Ovary (tissue), 9 donors: ENCODE results near the gene ENPP7. TPM values are rescaled to one million over a fixed set of nuclear protein-coding genes. Genes with fewer than 3 reads are reported as not detected.

Experiments used
- DNase-seq, 5 donors: peaks; one replicate each; pipeline ENCODE4 v3.0.0-alpha.2; 2019 to 2020
- H3K27ac ChIP-seq, 2 donors: fragments of 200-600 bp; one replicate each; pipeline versions ENCODE4 v1.5.1 to v1.8.0; 2019 to 2022
- H3K27me3 ChIP-seq: fragments of 200-600 bp; one replicate; pipeline ENCODE4 v1.8.0; 2022
- H3K36me3 ChIP-seq: fragments of 200-600 bp; sonication (generic); one replicate; pipeline ENCODE4 v1.5.1; 2019
- H3K4me1 ChIP-seq: one replicate; pipeline ENCODE4 v1.8.1; 2013; ENCODE audit warnings: mild to moderate bottlenecking, moderate library complexity; ENCODE audit not compliant: insufficient read depth
- H3K4me3 ChIP-seq: fragments of 200-600 bp; sonication (generic); one replicate; pipeline ENCODE4 v1.5.1; 2017
- H3K9me3 ChIP-seq, 2 donors: fragments of 200-600 bp in 1 of 2; sonication (generic) in 1 of 2; one replicate each; pipeline versions ENCODE4 v1.5.1 to v1.8.1; 2013 to 2019; ENCODE audit warnings: mild to moderate bottlenecking in 1 of 2, moderate library complexity in 1 of 2
- EP300 ChIP-seq: sonication (generic); formaldehyde crosslinking; IDR thresholded peaks from one replicate; pipeline ENCODE4 v1.6.1; 2017; ENCODE audit warnings: antibody characterized with exemption
- POLR2A ChIP-seq: fragments of 450-650 bp; IDR thresholded peaks from one replicate; pipeline ENCODE4 v1.6.1; 2017; ENCODE audit warnings: antibody characterized with exemption, mild to moderate bottlenecking, moderate library complexity
- WGBS, 3 donors: extraction: QIAGEN DNeasy Blood & Tissue Kit in 1 of 3; methylation state at CpG; one replicate each; pipeline versions ENCODE4 v1.1.5 to v1.1.7; 2013 to 2017; 5-methylcytosine and 5-hydroxymethylcytosine counted together
- intact Hi-C, 4 donors: fragments of 100-400 bp; cut with DNase I; formaldehyde crosslinking; loops; one replicate each; pipeline versions ENCODE4 v1.11.0 to v1.15.1; 2022 to 2023
- polyA plus RNA-seq, 2 donors: library from polyadenylated mRNA; stranded (reverse); fragments of 200-250 nt in 1 of 2; fragments of 350-450 nt in 1 of 2; fragmentation: Illumina TruSeq in 1 of 2; extraction: RNeasy Lipid Tissue Mini Kit (QIAGEN cat#74804) in 1 of 2; gene quantifications; one replicate each; pipeline ENCODE4 v1.2.3, GENCODE V29; 2013 to 2014
- total RNA-seq, 7 donors: library from RNA; depleted of rRNA in 2 of 7; stranded (reverse); fragments of >200 nt in 2 of 7; fragmentation: NEBNext Ultra II Directional in 3 of 7; extraction: Animal tissue kit (Norgen Biotek cat#: 25700) in 3 of 7; gene quantifications; one replicate each; pipeline versions ENCODE4 v1.1.0 to v1.2.4, GENCODE V29; 2016 to 2023
- TF ChIP-seq, protein P1 (sequence below), 3 donors: fragments of 450-650 bp in 2 of 3; fragments of 200-600 bp in 1 of 3; IDR thresholded peaks; one replicate each; pipeline versions ENCODE4 v1.5.1 to v1.8.0; 2016 to 2022; ENCODE audit warnings: antibody characterized with exemption in 3 of 3, mild to moderate bottlenecking in 1 of 3
- donor health status: DM: no; HTN: no; CAD: no; lungs with moderate emphysema.
- donor health status: DM: no; HTN: no; CAD: no.
- donor health status: Bipolar disorder and iron deficiency.
- donor health status: DM: yes; HTN: yes; CAD: no.
- donor health status: DM: no; HTN: no; CAD: no.
- donor health status: DM: yes; HTN: yes; CAD: no.

ENPP7 gene
- total and polyA plus RNA-seq, 9 donors = not detected

DNA sequence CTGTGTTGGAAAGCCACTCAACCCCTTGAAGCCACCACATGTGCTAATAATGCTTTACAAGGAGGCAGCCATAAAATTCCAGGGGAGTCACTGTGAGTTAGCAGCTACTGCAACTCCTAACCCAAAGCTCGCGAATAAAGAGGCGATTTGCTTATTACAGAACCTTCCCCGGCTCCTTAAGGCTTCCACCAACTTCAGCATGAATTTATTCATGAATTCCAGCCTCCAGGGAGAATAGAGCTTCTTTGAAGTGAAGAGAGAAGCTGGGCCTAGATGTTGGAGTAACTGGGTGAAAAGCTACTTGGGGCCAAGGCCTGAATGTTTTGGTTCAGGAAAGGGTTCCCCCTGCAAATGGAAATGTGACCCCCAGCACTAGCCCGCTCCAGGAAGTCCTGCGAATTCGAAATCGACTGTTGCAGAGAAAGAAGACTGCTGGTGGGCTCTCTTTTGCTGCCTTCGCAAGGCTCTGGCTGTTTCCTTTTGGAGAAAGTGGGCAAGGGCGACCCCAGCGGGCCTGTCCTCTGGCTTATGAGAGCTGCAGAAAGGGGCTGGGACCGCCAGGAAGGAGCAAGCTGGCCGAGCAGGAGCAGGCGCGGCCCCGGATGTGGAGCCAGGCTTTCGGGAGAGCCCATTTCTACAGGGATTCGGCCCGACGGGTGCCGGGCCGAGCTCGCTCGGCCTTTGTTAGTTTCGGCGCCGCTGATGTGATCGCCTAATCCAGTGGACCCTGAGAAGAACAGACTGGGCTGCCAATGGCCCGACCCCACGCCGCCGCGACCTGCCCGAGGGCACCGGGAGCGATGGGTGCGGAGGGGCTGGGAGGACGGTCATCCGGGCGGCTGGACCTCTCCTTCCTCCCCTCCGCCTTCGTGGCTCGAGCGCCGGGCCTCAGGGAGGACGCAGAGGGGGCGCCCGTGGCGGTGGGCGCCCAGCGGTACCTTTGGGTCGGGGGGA, 58.5 kb downstream of the ENPP7 start:
- no peaks in the 10 kb centered on the region for H3K9me3 ChIP-seq
- peaks cover 6% of the 10 kb centered on the region for H3K4me1 ChIP-seq
- TF ChIP-seq, protein P1, sequence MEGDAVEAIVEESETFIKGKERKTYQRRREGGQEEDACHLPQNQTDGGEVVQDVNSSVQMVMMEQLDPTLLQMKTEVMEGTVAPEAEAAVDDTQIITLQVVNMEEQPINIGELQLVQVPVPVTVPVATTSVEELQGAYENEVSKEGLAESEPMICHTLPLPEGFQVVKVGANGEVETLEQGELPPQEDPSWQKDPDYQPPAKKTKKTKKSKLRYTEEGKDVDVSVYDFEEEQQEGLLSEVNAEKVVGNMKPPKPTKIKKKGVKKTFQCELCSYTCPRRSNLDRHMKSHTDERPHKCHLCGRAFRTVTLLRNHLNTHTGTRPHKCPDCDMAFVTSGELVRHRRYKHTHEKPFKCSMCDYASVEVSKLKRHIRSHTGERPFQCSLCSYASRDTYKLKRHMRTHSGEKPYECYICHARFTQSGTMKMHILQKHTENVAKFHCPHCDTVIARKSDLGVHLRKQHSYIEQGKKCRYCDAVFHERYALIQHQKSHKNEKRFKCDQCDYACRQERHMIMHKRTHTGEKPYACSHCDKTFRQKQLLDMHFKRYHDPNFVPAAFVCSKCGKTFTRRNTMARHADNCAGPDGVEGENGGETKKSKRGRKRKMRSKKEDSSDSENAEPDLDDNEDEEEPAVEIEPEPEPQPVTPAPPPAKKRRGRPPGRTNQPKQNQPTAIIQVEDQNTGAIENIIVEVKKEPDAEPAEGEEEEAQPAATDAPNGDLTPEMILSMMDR (IDR thresholded peaks at IDR 0.05) = no peak
- no peak for TF ChIP-seq POLR2A
- H3K4me3 ChIP-seq = no peak overlapping the region
- peaks cover 15% of the 10 kb centered on the region for H3K27me3 ChIP-seq
- intact Hi-C loops = loop anchor here in 1 of 4 donors (2.0 to 10.0 kb wide), 2 partner anchors 126 to 204 kb away; no protein-coding TSS in a partner anchor
- 23 to 26% (median 25%) methylated on average over 42 to 52 of the region's 52 CpGs for WGBS, 3 donors
- H3K36me3 ChIP-seq = no peaks in the 10 kb centered on the region
- H3K27ac ChIP-seq = no peak overlapping the region
- peak in 1 of 5 donors; percentile 27 for DNase-seq

DNA sequence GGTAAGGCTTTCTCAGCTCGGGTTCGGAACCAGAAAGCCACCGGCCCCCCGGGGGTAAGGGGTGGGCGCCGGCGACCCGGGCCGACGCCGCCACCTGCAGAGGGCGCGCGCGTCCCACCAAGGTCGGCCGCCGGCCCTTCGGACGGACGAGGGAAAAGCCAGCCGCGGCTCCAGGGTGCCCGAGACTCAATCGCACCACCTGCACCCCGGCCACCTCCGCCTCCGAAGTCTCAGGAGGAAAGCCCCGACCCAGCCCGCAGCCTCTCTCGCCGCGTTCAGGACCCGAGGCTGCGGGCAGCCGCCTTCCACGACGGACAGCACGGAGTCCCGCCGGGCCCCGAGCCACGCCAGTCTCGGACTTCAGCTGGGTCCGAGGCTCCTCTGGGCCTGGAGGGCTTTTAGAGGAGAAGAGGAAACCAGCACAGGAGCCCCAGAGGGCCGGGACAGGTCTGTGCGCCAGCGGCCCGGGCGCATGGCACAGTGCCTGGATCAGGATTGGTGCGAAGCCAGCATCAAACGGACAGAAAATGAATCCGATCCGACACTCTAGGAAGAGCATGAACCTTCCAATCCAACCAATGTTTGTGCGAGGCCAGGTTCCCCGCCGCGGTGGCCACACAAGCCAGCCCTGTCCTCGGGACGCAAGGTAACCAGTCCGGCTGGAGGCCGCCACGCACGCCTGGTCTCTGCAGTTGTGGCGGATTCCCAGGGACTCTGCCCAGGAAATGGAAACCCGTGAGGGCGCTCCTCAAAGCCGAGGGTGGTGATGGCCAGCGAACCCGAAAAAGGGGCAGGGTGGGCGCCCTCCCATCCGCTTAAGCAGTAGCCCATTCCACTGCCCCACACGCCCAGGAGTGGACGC, 59.4 kb downstream of the ENPP7 start:
- no peaks in the 10 kb centered on the region for H3K9me3 ChIP-seq
- H3K4me1 ChIP-seq = peaks cover 6% of the 10 kb centered on the region
- WGBS, 3 donors = 4 to 5% (median 4%) methylated on average over 54 to 74 of the region's 74 CpGs
- no peak overlapping the region for H3K4me3 ChIP-seq
- peak in 4 of 5 donors; percentile 59 to 75 (median 66) for DNase-seq
- TF ChIP-seq EP300 (no peak), POLR2A (no peak)
- TF ChIP-seq, protein P1 (IDR thresholded peaks at IDR 0.05) = peak; percentile 45 to 75 (median 65)
- no peak overlapping the region for H3K27ac ChIP-seq
- H3K27me3 ChIP-seq = peaks cover 15% of the 10 kb centered on the region
- H3K36me3 ChIP-seq = no peaks in the 10 kb centered on the region
- intact Hi-C loops = loop anchor here in 3 of 4 donors (2.0 to 10.0 kb wide), 5 partner anchors 55 to 203 kb away; no protein-coding TSS in a partner anchor

DNA sequence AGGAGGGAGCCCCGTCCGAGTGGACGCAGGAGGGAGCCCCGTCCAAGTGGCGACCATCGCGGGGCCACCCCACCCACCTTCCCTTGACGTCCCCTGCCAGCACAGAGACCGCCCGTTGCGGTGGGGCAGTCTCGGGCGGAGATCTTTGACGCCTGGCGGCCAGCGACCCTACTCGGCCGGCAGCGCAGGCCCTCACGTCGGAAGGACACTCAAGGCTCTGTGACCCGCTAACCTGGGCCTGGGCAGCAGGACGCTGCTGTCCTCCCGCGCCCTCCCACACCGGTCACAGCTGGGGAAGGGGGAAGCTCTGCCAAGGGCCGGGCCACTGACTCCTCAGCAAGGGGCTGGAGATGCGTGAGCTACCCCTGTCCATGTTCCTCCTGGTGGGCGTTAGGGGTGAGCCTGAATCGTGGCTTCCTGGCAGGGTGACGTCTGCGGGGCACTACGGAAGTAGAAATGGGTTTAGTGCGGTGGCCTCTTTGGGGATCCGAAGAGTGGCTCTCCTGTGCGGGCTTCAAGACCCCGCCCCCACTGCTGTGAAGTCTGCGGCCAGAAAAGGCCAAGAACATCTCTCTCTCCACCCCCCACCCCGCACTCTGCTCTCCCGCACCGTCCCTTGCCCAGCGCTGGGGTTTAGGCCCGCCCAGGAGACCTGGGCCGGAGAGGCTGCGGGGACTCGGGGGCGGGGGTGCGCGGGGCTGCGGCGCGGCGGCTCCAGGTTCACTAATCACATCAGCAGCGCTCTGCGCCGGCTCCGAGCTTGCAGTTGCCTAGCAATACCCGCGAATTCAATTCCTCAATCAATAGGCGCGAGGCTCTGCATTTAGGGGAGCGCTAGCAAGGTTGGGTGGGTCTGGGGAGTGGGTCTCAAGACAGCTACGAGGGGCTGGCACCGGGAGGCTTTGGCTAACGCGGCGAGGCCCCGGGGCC, 60.3 kb downstream of the ENPP7 start:
- intact Hi-C loops = loop anchor here in 2 of 4 donors (2.0 to 10.0 kb wide), 3 partner anchors 54 to 201 kb away; no protein-coding TSS in a partner anchor
- Histone ChIP-seq H3K36me3 (no peaks in the 10 kb centered on the region), H3K27me3 (peaks cover 15% of the 10 kb centered on the region), H3K4me3 (no peak overlapping the region), H3K9me3 (no peaks in the 10 kb centered on the region), H3K4me1 (peaks cover 8% of the 10 kb centered on the region), H3K27ac (no peak overlapping the region)
- DNase-seq = peak in 2 of 5 donors; percentile 33 to 37
- 3 to 5% (median 4%) methylated on average over 53 to 68 of the region's 68 CpGs for WGBS, 3 donors
- TF ChIP-seq EP300 (no peak), POLR2A (no peak)
- TF ChIP-seq, protein P1 (IDR thresholded peaks at IDR 0.05) = no peak
